ENCODE measurements around the gene UBE2D1. TPM values are rescaled to one million over a fixed set of nuclear protein-coding genes. Genes with fewer than 3 reads are reported as not detected.

Gene UBE2D1
- total RNA-seq, 1 donor from 2014 or later, result 33.3 TPM

DNA sequence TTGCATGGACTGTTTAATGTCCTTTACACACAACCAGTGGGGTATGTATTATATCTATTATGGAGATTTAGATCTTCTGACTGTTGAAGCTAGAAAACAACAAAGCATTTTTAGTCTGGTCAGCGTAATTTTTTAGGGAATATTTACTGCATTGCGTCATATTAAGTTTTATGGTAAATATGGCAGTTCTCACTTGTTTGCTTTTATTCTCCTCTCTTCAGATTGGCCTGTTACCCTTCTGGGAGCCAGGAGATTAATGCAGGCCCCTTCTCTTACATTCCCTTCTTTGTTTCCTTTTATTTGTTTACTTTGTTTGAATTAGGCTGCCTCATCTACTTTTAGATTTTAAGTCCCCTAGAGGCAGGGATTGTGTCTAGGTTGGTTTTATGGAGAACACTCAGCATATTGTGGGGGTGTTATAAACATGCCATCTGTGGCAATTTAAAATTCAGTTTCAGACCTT is 13.8 kb downstream of the UBE2D1 start:
- H3K27ac Mint-ChIP-seq, result peak overlapping the region; percentile 45
- TF ChIP-seq CTCF (IDR thresholded peaks at IDR 0.05; ENCODE audit: unreplicated experiment), result no peak
- H3K4me3 Mint-ChIP-seq (ENCODE audit: low read depth), result no peak overlapping the region
- H3K36me3 Mint-ChIP-seq (ENCODE audit: insufficient read depth), result peaks cover 12% of the 10 kb centered on the region
- H3K27me3 Mint-ChIP-seq, result no peaks in the 10 kb centered on the region
- peaks cover 20% of the 10 kb centered on the region for H3K4me1 Mint-ChIP-seq (ENCODE audit: low read depth)
- H3K9me3 Mint-ChIP-seq (ENCODE audit: low read depth), result no peaks in the 10 kb centered on the region
- DNase-seq (ENCODE audit: low spot score, unreplicated experiment), result no peak

DNA sequence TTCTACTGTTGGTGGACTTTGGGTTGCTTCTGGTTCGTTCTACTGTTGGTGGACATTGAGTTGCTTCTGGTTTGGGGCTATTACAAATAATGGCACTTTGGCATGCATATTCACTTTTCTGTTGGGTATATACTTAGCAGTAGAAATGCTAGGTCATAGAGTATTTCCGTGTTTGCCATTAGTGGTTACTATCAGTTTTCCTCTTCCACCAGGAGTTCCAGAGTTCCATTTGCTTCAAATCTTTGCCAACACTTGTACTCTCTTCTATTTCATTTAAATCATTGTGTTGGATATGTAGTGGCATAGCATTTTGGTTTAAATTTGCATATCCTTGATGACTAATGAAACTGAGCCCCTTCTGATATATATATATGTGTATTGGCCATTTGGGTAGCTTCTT is 15.2 kb downstream of the UBE2D1 start:
- TF ChIP-seq CTCF (IDR thresholded peaks at IDR 0.05; ENCODE audit: unreplicated experiment), result no peak
- H3K4me1 Mint-ChIP-seq (ENCODE audit: low read depth), result peaks cover 20% of the 10 kb centered on the region
- no peaks in the 10 kb centered on the region for H3K27me3 Mint-ChIP-seq
- H3K9me3 Mint-ChIP-seq (ENCODE audit: low read depth), result no peaks in the 10 kb centered on the region
- no peak overlapping the region for H3K4me3 Mint-ChIP-seq (ENCODE audit: low read depth)
- peak overlapping the region; percentile 25 for H3K27ac Mint-ChIP-seq
- H3K36me3 Mint-ChIP-seq (ENCODE audit: insufficient read depth), result peaks cover 12% of the 10 kb centered on the region
- no peak for DNase-seq (ENCODE audit: low spot score, unreplicated experiment)

DNA sequence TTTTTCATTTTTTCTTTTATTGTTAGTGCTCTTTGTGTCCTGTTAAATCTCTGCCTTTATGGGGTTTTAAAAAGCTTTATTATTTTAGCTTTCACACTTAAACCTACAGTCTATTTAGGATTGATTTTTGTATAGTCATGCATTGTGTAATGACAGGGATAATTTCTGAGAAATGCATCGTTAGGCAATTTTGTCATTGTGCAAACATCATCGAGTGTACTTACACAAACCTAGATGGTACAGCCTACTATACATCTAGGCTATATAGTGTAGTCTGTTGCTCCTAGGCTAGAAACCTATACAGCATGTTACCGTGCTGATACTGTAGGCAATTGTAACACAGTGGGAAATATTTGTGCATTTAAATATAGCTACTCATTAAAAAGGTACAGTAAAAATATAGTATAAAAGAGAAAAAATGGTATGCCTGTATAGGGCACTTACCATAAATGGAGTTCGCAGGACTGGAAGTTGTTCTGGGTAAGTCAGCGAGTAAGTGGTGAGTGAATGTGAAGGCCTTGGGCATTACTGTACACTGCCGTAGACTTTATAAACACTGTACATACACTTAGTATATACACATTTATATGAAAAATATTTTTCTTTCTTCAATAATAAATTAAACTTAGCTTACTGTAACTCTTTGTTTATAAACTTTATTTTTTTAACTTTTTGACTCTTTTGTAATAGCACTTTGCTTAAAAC is 16.0 kb downstream of the UBE2D1 start:
- H3K9me3 Mint-ChIP-seq (ENCODE audit: low read depth), result no peaks in the 10 kb centered on the region
- no peak overlapping the region for H3K27ac Mint-ChIP-seq
- peaks cover 8% of the 10 kb centered on the region for H3K36me3 Mint-ChIP-seq (ENCODE audit: insufficient read depth)
- H3K4me1 Mint-ChIP-seq (ENCODE audit: low read depth), result peaks cover 20% of the 10 kb centered on the region
- no peak overlapping the region for H3K4me3 Mint-ChIP-seq (ENCODE audit: low read depth)
- DNase-seq (ENCODE audit: low spot score, unreplicated experiment), result no peak
- no peak for TF ChIP-seq CTCF (IDR thresholded peaks at IDR 0.05; ENCODE audit: unreplicated experiment)
- no peaks in the 10 kb centered on the region for H3K27me3 Mint-ChIP-seq

DNA sequence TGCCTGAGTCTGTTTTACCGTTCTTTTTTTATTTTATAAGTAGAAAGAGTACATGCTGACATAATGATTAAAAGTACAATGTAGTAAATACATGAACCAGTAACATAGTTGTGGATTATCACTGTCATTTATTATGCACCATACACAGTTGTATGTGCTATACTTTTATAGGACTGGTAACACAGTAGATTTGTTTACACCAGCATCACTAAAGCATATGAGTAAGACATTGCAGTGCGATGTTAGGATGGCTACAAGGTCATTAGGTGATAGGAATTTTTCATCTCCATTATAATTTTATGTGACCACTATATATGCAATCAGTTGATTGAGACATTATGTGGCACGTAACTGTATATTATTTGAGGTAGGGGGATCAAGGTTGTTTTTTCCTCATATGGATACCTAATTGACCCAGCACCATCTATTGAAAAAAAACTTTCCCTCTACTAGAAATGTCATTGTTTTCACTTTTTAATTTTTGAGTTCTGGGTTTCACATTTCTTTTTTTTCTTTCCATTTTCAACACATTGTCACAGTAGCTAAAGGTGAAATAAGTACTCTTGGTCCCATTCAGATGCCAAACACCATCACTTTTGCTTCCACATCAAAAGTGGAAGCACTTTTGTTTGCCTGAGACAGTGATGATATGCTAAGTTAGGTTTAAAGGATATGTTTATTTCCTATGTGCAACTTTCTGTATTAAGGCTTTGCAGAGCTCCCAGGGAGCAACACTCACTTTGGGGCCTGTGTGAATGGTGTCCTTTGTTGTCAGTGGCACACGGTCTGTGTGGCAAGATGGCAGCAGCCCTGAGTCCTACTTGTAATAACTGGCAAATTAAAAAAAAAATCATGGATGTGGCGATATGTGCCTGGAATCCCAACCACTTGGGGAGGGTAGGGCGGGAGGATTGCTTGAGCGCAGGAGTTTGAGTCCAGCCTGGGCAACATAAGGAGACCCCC is 17.1 kb downstream of the UBE2D1 start:
- DNase-seq (ENCODE audit: low spot score, unreplicated experiment), result no peak
- no peaks in the 10 kb centered on the region for H3K9me3 Mint-ChIP-seq (ENCODE audit: low read depth)
- no peak for TF ChIP-seq CTCF (IDR thresholded peaks at IDR 0.05; ENCODE audit: unreplicated experiment)
- peaks cover 20% of the 10 kb centered on the region for H3K4me1 Mint-ChIP-seq (ENCODE audit: low read depth)
- no peaks in the 10 kb centered on the region for H3K27me3 Mint-ChIP-seq
- H3K27ac Mint-ChIP-seq, result no peak overlapping the region
- no peak overlapping the region for H3K4me3 Mint-ChIP-seq (ENCODE audit: low read depth)
- H3K36me3 Mint-ChIP-seq (ENCODE audit: insufficient read depth), result peaks cover 3% of the 10 kb centered on the region

- no peak for DNase-seq (ENCODE audit: low spot score, unreplicated experiment)
- H3K4me3 Mint-ChIP-seq (ENCODE audit: low read depth), result no peak overlapping the region
- no peak overlapping the region for H3K27ac Mint-ChIP-seq
- H3K9me3 Mint-ChIP-seq (ENCODE audit: low read depth), result no peaks in the 10 kb centered on the region
- no peaks in the 10 kb centered on the region for H3K36me3 Mint-ChIP-seq (ENCODE audit: insufficient read depth)
- no peak for TF ChIP-seq CTCF (IDR thresholded peaks at IDR 0.05; ENCODE audit: unreplicated experiment)
- no peaks in the 10 kb centered on the region for H3K27me3 Mint-ChIP-seq
- peaks cover 17% of the 10 kb centered on the region for H3K4me1 Mint-ChIP-seq (ENCODE audit: low read depth)
These were observed 18.3 kb downstream of the UBE2D1 start for GRCh38 chr10:58352956-58353610.
